H1 (cell line): Measurements from ENCODE around the gene PTPRR. TPM values are rescaled to one million over a fixed set of nuclear protein-coding genes. Genes with fewer than 3 reads are reported as not detected.

Source experiments
- CTCF ChIA-PET: fragments of 300-600 bp; sonication (Branson Sonifier 250); formaldehyde crosslinking; loops from one replicate; lab custom pipeline; 2021; ENCODE audit not compliant: partially characterized antibody; lab: Charles Lee
- POLR2A ChIA-PET: fragments of 300-600 bp; sonication (Branson Sonifier 250); formaldehyde crosslinking; loops from one replicate; lab custom pipeline; 2021; ENCODE audit warnings: inconsistent platforms; ENCODE audit not compliant: partially characterized antibody; lab: Charles Lee
- DNase-seq, 2 experiments: peaks; one replicate each; pipeline versions ENCODE4 v3.0.0 to v3.0.0-alpha.2; 2010 to 2022; ENCODE audit warnings: low spot score in 2 of 2, low read depth in 1 of 2, mixed read lengths in 1 of 2
- FAIRE-seq: peaks from 2 replicates; lab custom pipeline; 2011; peaks lifted over from hg19 to GRCh38; lab: Jason Lieb, UNC
- H2AFZ ChIP-seq: 2 replicates; pipeline ENCODE4 v1.8.1; 2012; ENCODE audit warnings: low read length, inconsistent platforms
- H2AK5ac ChIP-seq: 2 replicates; pipeline ENCODE4 v1.6.1; 2013; ENCODE audit warnings: low read depth, low read length
- H2BK120ac ChIP-seq: replicated peaks from 2 replicates; pipeline ENCODE3; 2013; ENCODE audit warnings: low read depth, low read length, inconsistent platforms
- H2BK12ac ChIP-seq: 2 replicates; pipeline ENCODE4 v1.6.1; 2013; ENCODE audit warnings: low read depth, low read length
- H2BK15ac ChIP-seq: 2 replicates; pipeline ENCODE4 v1.6.1; 2013; ENCODE audit warnings: low read length
- H2BK20ac ChIP-seq: 2 replicates; pipeline ENCODE4 v1.6.1; 2013; ENCODE audit warnings: low read length
- H2BK5ac ChIP-seq: 2 replicates; pipeline ENCODE4 v1.6.1; 2013; ENCODE audit warnings: low read depth, low read length
- H3K14ac ChIP-seq: 2 replicates; pipeline ENCODE4 v1.6.1; 2013; ENCODE audit warnings: inconsistent platforms; ENCODE audit not compliant: insufficient read length
- H3K18ac ChIP-seq: 2 replicates; pipeline ENCODE4 v1.6.1; 2013; ENCODE audit warnings: low read length; ENCODE audit errors: extremely low read depth
- H3K23ac ChIP-seq: 2 replicates; pipeline ENCODE4 v1.6.1; 2013; ENCODE audit warnings: inconsistent platforms; ENCODE audit not compliant: insufficient read length
- H3K23me2 ChIP-seq: 2 replicates; pipeline ENCODE4 v1.6.1; 2013; ENCODE audit warnings: low read depth, low read length
- H3K27ac ChIP-seq: 2 replicates; pipeline ENCODE4 v1.6.1; 2011; ENCODE audit warnings: low read depth, low read length, inconsistent platforms
- H3K27me3 ChIP-seq, 4 experiments: replicated peaks in 1 of 4; 1 replicate in 1 of 4; 2 replicates in 3 of 4; pipeline versions ENCODE4 v1.6.1 to v1.8.1; 2011 to 2013; ENCODE audit warnings: low read length in 3 of 4, mild to moderate bottlenecking in 3 of 4, inconsistent platforms in 2 of 4, mixed read lengths in 2 of 4, moderate library complexity in 1 of 4; ENCODE audit not compliant: control insufficient read depth in 3 of 4, insufficient read depth in 3 of 4; ENCODE audit errors: extremely low read depth in 1 of 4
- H3K36me3 ChIP-seq, 4 experiments: 2 replicates each; pipeline versions ENCODE4 v1.6.1 to v1.8.1; 2011 to 2013; ENCODE audit warnings: mild to moderate bottlenecking in 4 of 4, low read length in 3 of 4, moderate library complexity in 2 of 4, control low read depth in 1 of 4, inconsistent platforms in 1 of 4; ENCODE audit not compliant: insufficient read depth in 4 of 4, control insufficient read depth in 2 of 4
- H3K4ac ChIP-seq: replicated peaks from 2 replicates; pipeline ENCODE3; 2013; ENCODE audit warnings: low read length, low read depth, mixed read lengths, inconsistent platforms; ENCODE audit not compliant: insufficient read length
- H3K4me1 ChIP-seq, 4 experiments: replicated peaks in 1 of 4; 1 replicate in 1 of 4; 2 replicates in 3 of 4; pipeline versions ENCODE4 v1.6.1 to v1.8.1; 2011 to 2013; ENCODE audit warnings: low read length in 3 of 4, inconsistent platforms in 2 of 4, mixed read lengths in 1 of 4; ENCODE audit not compliant: insufficient read depth in 4 of 4, control insufficient read depth in 3 of 4
- H3K4me2 ChIP-seq, 2 experiments: 2 replicates each; pipeline versions ENCODE4 v1.6.1 to v1.8.1; 2011 to 2013; ENCODE audit warnings: low read depth in 2 of 2, low read length in 2 of 2, control low read depth in 1 of 2, inconsistent platforms in 1 of 2, mild to moderate bottlenecking in 1 of 2; ENCODE audit not compliant: insufficient read depth in 1 of 2
- H3K4me3 ChIP-seq, 4 experiments: fragments of 200-600, 300-600 bp in 1 of 4; sonication (generic), shearing (Covaris generic), sonication (Bioruptor Twin) in 1 of 4; 2 replicates each; pipeline versions ENCODE4 v1.5.1 to v1.8.1; 2011 to 2016; ENCODE audit warnings: low read length in 4 of 4, low read depth in 3 of 4, control low read depth in 2 of 4, inconsistent platforms in 2 of 4, mild to moderate bottlenecking in 2 of 4, mixed read lengths in 1 of 4, moderate library complexity in 1 of 4; ENCODE audit not compliant: insufficient read depth in 2 of 4; ENCODE audit errors: extremely low read depth in 1 of 4
- H3K56ac ChIP-seq: replicated peaks from 2 replicates; pipeline ENCODE3; 2013; ENCODE audit warnings: low read depth, mild to moderate bottlenecking, mixed read lengths, low read length, inconsistent platforms; ENCODE audit not compliant: insufficient read length
- H3K79me1 ChIP-seq: 2 replicates; pipeline ENCODE4 v1.6.1; 2013; ENCODE audit warnings: low read depth, low read length, control low read depth
- H3K79me2 ChIP-seq, 2 experiments: 2 replicates each; pipeline versions ENCODE4 v1.6.1 to v1.8.1; 2012 to 2013; ENCODE audit warnings: low read length in 2 of 2, mild to moderate bottlenecking in 2 of 2, inconsistent platforms in 1 of 2; ENCODE audit not compliant: insufficient read depth in 2 of 2, control insufficient read depth in 1 of 2
- H3K9ac ChIP-seq, 4 experiments: replicated peaks in 1 of 4; 1 replicate in 1 of 4; 2 replicates in 3 of 4; pipeline versions ENCODE4 v1.6.1 to v1.8.1; 2011 to 2013; ENCODE audit warnings: low read depth in 3 of 4, low read length in 3 of 4, control low read depth in 2 of 4, mild to moderate bottlenecking in 2 of 4, moderate library complexity in 2 of 4, inconsistent platforms in 1 of 4; ENCODE audit errors: extremely low read depth in 1 of 4
- H3K9me3 ChIP-seq, 2 experiments: 2 replicates each; pipeline versions ENCODE4 v1.6.1 to v1.8.1; 2012 to 2013; ENCODE audit warnings: mild to moderate bottlenecking in 2 of 2, moderate library complexity in 2 of 2, control low read depth in 1 of 2, inconsistent platforms in 1 of 2, low read depth in 1 of 2, low read length in 1 of 2, mixed read lengths in 1 of 2; ENCODE audit not compliant: insufficient read depth in 2 of 2
- H4K20me1 ChIP-seq, 2 experiments: replicated peaks in 1 of 2; 2 replicates each; pipeline versions ENCODE3 to v1.8.1; 2011 to 2013; ENCODE audit warnings: inconsistent platforms in 2 of 2, low read length in 2 of 2, mild to moderate bottlenecking in 1 of 2; ENCODE audit not compliant: insufficient read depth in 2 of 2, control insufficient read depth in 1 of 2
- H4K5ac ChIP-seq: 2 replicates; pipeline ENCODE4 v1.6.1; 2013; ENCODE audit warnings: low read length, low read depth, mixed read lengths, inconsistent platforms; ENCODE audit not compliant: insufficient read length
- H4K8ac ChIP-seq: 2 replicates; pipeline ENCODE4 v1.8.0; 2013; ENCODE audit warnings: mild to moderate bottlenecking, moderate library complexity, low read length, inconsistent platforms; ENCODE audit not compliant: insufficient read depth; ENCODE audit errors: extremely low read depth
- H4K91ac ChIP-seq: replicated peaks from 2 replicates; pipeline ENCODE3; 2013; ENCODE audit warnings: low read length, mixed read lengths, inconsistent platforms; ENCODE audit not compliant: insufficient read length
- BCL11A ChIP-seq, 2 experiments: IDR thresholded peaks; one replicate each; pipeline ENCODE4 v1.6.1; 2011; ENCODE audit warnings: low read depth in 2 of 2, low read length in 2 of 2, mild to moderate bottlenecking in 2 of 2
- CEBPB ChIP-seq: IDR thresholded peaks from 2 replicates; pipeline ENCODE4 v1.6.1; 2012; ENCODE audit warnings: low read depth, low read length
- CHD2 ChIP-seq: IDR thresholded peaks from 2 replicates; pipeline ENCODE4 v1.6.1; 2012; ENCODE audit warnings: low read length, improper control_type of control experiment
- EP300 ChIP-seq, 2 experiments: IDR thresholded peaks; 1 replicate in 1 of 2; 2 replicates in 1 of 2; pipeline ENCODE4 v1.6.1; 2011 to 2012; ENCODE audit warnings: low read depth in 2 of 2, low read length in 2 of 2, mild to moderate bottlenecking in 2 of 2, borderline replicate concordance in 1 of 2, inconsistent platforms in 1 of 2, moderate library complexity in 1 of 2
- MAX ChIP-seq: IDR thresholded peaks from 2 replicates; pipeline ENCODE4 v1.6.1; 2012; ENCODE audit warnings: inconsistent platforms
- NRF1 ChIP-seq: IDR thresholded peaks from 2 replicates; pipeline ENCODE4 v1.6.1; 2011; ENCODE audit warnings: mild to moderate bottlenecking, low read depth, low read length, improper control_type of control experiment
- POU5F1 ChIP-seq: IDR thresholded peaks from 2 replicates; pipeline ENCODE4 v1.6.1; 2011; ENCODE audit warnings: low read depth, mild to moderate bottlenecking, low read length, moderate library complexity
- RNF2 ChIP-seq: fragments of 200-900, 300-1000 bp; sonication (generic); IDR thresholded peaks from 2 replicates; pipeline ENCODE4 v1.7.1; 2016; ENCODE audit warnings: borderline replicate concordance, low read depth, mild to moderate bottlenecking, antibody characterized with exemption, low read length; ENCODE audit not compliant: poor library complexity, severe bottlenecking; ENCODE audit errors: missing control alignments
- SUZ12 ChIP-seq: fragments of 200-600 bp; sonication (generic); IDR thresholded peaks from 2 replicates; pipeline ENCODE4 v1.6.1; 2012; ENCODE audit warnings: mild to moderate bottlenecking, inconsistent platforms, low read length, moderate library complexity, mixed read lengths
- TCF12 ChIP-seq: IDR thresholded peaks from 2 replicates; pipeline ENCODE4 v1.6.1; 2011; ENCODE audit warnings: low read depth, mild to moderate bottlenecking, low read length
- TEAD4 ChIP-seq: IDR thresholded peaks from 2 replicates; pipeline ENCODE4 v1.6.1; 2012; ENCODE audit warnings: low read depth, low read length, inconsistent platforms, mixed read lengths
- ZNF274 ChIP-seq: IDR thresholded peaks from 2 replicates; pipeline ENCODE4 v1.7.0; 2012; ENCODE audit warnings: low read length, borderline replicate concordance; ENCODE audit errors: extremely low read depth
- WGBS, 2 experiments: shearing (Covaris generic) in 1 of 2; methylation state at CpG; one replicate each; pipeline versions ENCODE4 v1.1.6 to v1.1.7; 2013 to 2015; ENCODE audit warnings: low lambda C conversion rate in 2 of 2, mixed read lengths in 2 of 2, inconsistent platforms in 1 of 2, low coverage in 1 of 2, missing lambda C conversion rate in 1 of 2; ENCODE audit not compliant: insufficient replicate concordance in 2 of 2, insufficient coverage in 1 of 2, insufficient read length in 1 of 2; ENCODE audit errors: extremely low coverage in 1 of 2, missing lambda C conversion rate in 1 of 2; 5-methylcytosine and 5-hydroxymethylcytosine counted together
- polyA plus RNA-seq, 7 experiments: library from polyadenylated mRNA; depleted of rRNA in 3 of 7; stranded (reverse) in 5 of 7; unstranded in 2 of 7; fragments of >200 nt in 5 of 7; fragments of 200-250 nt in 2 of 7; gene quantifications; 1 replicate in 5 of 7; 2 replicates in 1 of 7; 4 replicates in 1 of 7; pipeline versions ENCODE4 v1.2.1 to v1.2.3, GENCODE V29; 2011 to 2013; ENCODE audit warnings: missing spikeins in 2 of 7, mixed read lengths in 2 of 7
- total RNA-seq: library from RNA; stranded (reverse); fragmentation: NEBNext Ultra II Directional; extraction: Animal tissue kit (Norgen Biotek cat#: 25700); gene quantifications from 2 replicates; pipeline ENCODE4 v1.2.1, GENCODE V29; 2021

The PTPRR gene
- total and polyA plus RNA-seq, 2 of the 8 experiments (the other 6 are each of a cell fraction or from before 2014, with no cell fraction given) = 0.07 to 0.35 TPM

- Histone ChIP-seq H3K18ac (no peak overlapping the region), H2BK12ac (no peak overlapping the region), H4K91ac (no peak overlapping the region), H3K4me1 (no peaks in the 10 kb centered on the region), H3K23ac (no peak overlapping the region), H3K4ac (no peak overlapping the region), H3K23me2 (no peaks in the 10 kb centered on the region), H3K14ac (no peak overlapping the region), H3K36me3 (no peaks in the 10 kb centered on the region), H3K27me3 (no peaks in the 10 kb centered on the region), H3K4me3 (no peak overlapping the region), H3K4me2 (no peak overlapping the region), H2AFZ (no peak overlapping the region), H3K56ac (no peak overlapping the region), H3K79me1 (no peaks in the 10 kb centered on the region), H3K9me3 (no peaks in the 10 kb centered on the region), H2BK15ac (no peak overlapping the region), H3K79me2 (no peaks in the 10 kb centered on the region), H4K5ac (no peak overlapping the region), H3K9ac (no peak overlapping the region), H2BK5ac (no peak overlapping the region), H4K20me1 (no peaks in the 10 kb centered on the region), H2AK5ac (no peak overlapping the region), H3K27ac (no peak overlapping the region), H2BK20ac (no peak overlapping the region), H2BK120ac (no peak overlapping the region), H4K8ac (no peak overlapping the region)
- WGBS, 2 experiments = 42% methylated on average over 2 of the region's 2 CpGs; no CpG with 5 or more reads in 1 of the 2 experiments
- POLR2A ChIA-PET = interaction anchor here (1.2 kb wide), 1 partner anchor 105 kb away, joined by 3 read pairs; no protein-coding TSS in a partner anchor
- DNase-seq (no peak), FAIRE-seq (no peak)
- CTCF ChIA-PET = interaction anchor here (0.7 to 3.2 kb wide), 8 partner anchors 12 to 153 kb away, joined by 3 to 18 read pairs (median 4); no protein-coding TSS in a partner anchor
- TF ChIP-seq MAX (no peak), BCL11A (IDR thresholded peaks at IDR 0.05; ENCODE audit: low read depth in 2 of 2, low read length in 2 of 2) (no peak), EP300 (IDR thresholded peaks at IDR 0.05; ENCODE audit: borderline replicate concordance in 1 of 2, low read depth in 2 of 2, low read length in 2 of 2) (no peak), ZNF274 (no peak), RNF2 (no peak), CEBPB (no peak), POU5F1 (no peak), NRF1 (no peak), TEAD4 (no peak), SUZ12 (no peak), TCF12 (no peak), CHD2 (no peak)
These were observed 82.4 kb downstream of the PTPRR start for GRCh38 chr12:70838127-70838526.
